ENCODE results near the gene UFC1.

DNA sequence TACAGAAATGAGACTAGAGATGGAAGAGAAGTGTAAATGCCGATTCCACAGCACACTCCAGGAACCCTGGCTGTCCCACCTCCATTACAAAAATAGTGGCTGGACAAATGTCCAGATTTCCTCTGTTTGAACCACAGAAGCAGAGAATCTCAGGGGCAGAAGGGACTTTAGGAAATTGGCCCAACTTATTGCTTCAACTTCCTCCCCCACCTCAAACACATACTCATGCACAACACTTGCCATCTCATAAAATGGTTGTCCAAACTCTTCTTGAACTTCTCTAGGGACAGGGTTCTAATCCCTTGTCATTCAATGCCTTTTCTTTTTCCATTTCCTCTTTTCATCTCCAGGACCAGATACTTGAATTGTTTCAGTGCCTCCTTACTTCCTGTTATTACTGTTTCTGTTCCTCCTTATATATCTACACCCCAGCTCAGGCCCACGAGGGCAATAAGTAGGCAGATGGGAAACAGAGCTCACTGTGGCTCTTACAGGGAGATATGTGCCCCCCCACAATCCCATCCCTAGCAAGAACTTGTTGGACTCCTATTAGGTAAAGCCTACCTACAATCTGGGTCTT lies 32.0 kb downstream of the UFC1 start:
- TF ChIP-seq, protein P1, sequence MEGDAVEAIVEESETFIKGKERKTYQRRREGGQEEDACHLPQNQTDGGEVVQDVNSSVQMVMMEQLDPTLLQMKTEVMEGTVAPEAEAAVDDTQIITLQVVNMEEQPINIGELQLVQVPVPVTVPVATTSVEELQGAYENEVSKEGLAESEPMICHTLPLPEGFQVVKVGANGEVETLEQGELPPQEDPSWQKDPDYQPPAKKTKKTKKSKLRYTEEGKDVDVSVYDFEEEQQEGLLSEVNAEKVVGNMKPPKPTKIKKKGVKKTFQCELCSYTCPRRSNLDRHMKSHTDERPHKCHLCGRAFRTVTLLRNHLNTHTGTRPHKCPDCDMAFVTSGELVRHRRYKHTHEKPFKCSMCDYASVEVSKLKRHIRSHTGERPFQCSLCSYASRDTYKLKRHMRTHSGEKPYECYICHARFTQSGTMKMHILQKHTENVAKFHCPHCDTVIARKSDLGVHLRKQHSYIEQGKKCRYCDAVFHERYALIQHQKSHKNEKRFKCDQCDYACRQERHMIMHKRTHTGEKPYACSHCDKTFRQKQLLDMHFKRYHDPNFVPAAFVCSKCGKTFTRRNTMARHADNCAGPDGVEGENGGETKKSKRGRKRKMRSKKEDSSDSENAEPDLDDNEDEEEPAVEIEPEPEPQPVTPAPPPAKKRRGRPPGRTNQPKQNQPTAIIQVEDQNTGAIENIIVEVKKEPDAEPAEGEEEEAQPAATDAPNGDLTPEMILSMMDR (IDR thresholded peaks at IDR 0.05), result no peak
- no peak for TF ChIP-seq EZH2 (IDR thresholded peaks at IDR 0.05; ENCODE audit: borderline replicate concordance, insufficient read depth, low read depth, low read length, poor library complexity, severe bottlenecking)
